ENCODE measurements around the gene ADCY9. TPM values are rescaled to one million over a fixed set of nuclear protein-coding genes. Genes with fewer than 3 reads are reported as not detected.
"Not testable (repeated sequence)": the region's sequence is repeated elsewhere in the genome, so short reads cannot be mapped to it uniquely, and the experiment has no call there.

Gene ADCY9
- polyA plus RNA-seq, 2 of the 4 experiments (the other 2 are of a cell fraction) = 6.2 to 7.6 TPM

- no peak overlapping the region for H3K4me3 ChIP-seq
- no peak overlapping the region for H3K27ac ChIP-seq
- FAIRE-seq (no peak), DNase-seq (ENCODE audit: low read depth in 1 of 2, low spot score in 1 of 2) (no peak), ATAC-seq (no peak)
- POLR2A ChIA-PET = no interaction called here
- CTCF ChIA-PET = no interaction called here
- peaks cover 7% of the 10 kb centered on the region for H3K4me1 ChIP-seq
- no peak overlapping the region for H3K4me2 ChIP-seq
- TF ChIP-seq ELK1 (IDR thresholded peaks at IDR 0.05; ENCODE audit: low read depth, low read length) (no peak), ZFP36 (IDR thresholded peaks at IDR 0.05; ENCODE audit: borderline replicate concordance, partially characterized antibody) (no peak), GATA3 (IDR thresholded peaks at IDR 0.05; ENCODE audit: borderline replicate concordance) (no peak), HES2 (IDR thresholded peaks at IDR 0.05) (no peak), SREBF2 (IDR thresholded peaks at IDR 0.05) (no peak), KDM1A (IDR thresholded peaks at IDR 0.05; ENCODE audit: low read depth) (no peak), FOSL2 (IDR thresholded peaks at IDR 0.05) (no peak), FOSL2 (CRISPR knock-in tag; IDR thresholded peaks at IDR 0.05) (no peak), POLR2A (IDR thresholded peaks at IDR 0.05; ENCODE audit: low read length) (no peak), REST (IDR thresholded peaks at IDR 0.05) (no peak), BCL3 (IDR thresholded peaks at IDR 0.05) (no peak), NFE2L2 (conservative IDR thresholded peaks at IDR 0.05; ENCODE audit: low read length) (no peak), HEYL (CRISPR knock-in tag; IDR thresholded peaks at IDR 0.05) (no peak)
- H3K9me3 ChIP-seq = no peaks in the 10 kb centered on the region
- 88% methylated on average over 7 of the region's 7 CpGs for WGBS (ENCODE audit: missing lambda C conversion rate)
These were observed 77.8 kb downstream of the ADCY9 start for GRCh38 chr16:4038448-4038847.

GRCh38 chr16:4036952-4037351, 79.3 kb downstream of the ADCY9 start:
- DNase-seq (ENCODE audit: low read depth in 1 of 2, low spot score in 1 of 2); H3K9me3 ChIP-seq; POLR2A ChIA-PET; CTCF ChIA-PET; H3K4me2 ChIP-seq; H3K27ac ChIP-seq; FAIRE-seq; H3K4me3 ChIP-seq; H3K4me1 ChIP-seq; ATAC-seq: not testable (repeated sequence)
- 68% methylated on average over 3 of the region's 3 CpGs for WGBS (ENCODE audit: missing lambda C conversion rate)

GRCh38 chr16:4034963-4035362, 81.3 kb downstream of the ADCY9 start:
- Histone ChIP-seq H3K4me1 (no peaks in the 10 kb centered on the region), H3K4me2 (no peak overlapping the region), H3K9me3 (no peaks in the 10 kb centered on the region), H3K4me3 (no peak overlapping the region), H3K27ac (no peak overlapping the region)
- no peak for ATAC-seq
- TF ChIP-seq EP300 (IDR thresholded peaks at IDR 0.05) (no peak), E2F6 (IDR thresholded peaks at IDR 0.05; ENCODE audit: borderline replicate concordance, low read depth) (no peak), ZNF302 (CRISPR knock-in tag; IDR thresholded peaks at IDR 0.05) (no peak), HEYL (CRISPR knock-in tag; IDR thresholded peaks at IDR 0.05) (no peak), ZFP36 (IDR thresholded peaks at IDR 0.05; ENCODE audit: borderline replicate concordance, partially characterized antibody) (no peak), HES2 (IDR thresholded peaks at IDR 0.05) (no peak)
- FAIRE-seq = no peak
- WGBS (ENCODE audit: missing lambda C conversion rate) = 90% methylated on average over 4 of the region's 4 CpGs
- CTCF ChIA-PET = interaction anchor here (0.7 to 1.6 kb wide), 4 partner anchors 25 to 368 kb away, joined by 3 read pairs; no protein-coding TSS in a partner anchor
- POLR2A ChIA-PET = no interaction called here
- no peak for DNase-seq (ENCODE audit: low read depth in 1 of 2, low spot score in 1 of 2)

All from A549 (cell line).